ENCODE measurements around the gene HOXA1. TPM values are rescaled to one million over a fixed set of nuclear protein-coding genes. Genes with fewer than 3 reads are reported as not detected.
A peak's percentile ranks its signal among the peaks of the same experiment; 100 is the strongest.

The HOXA1 gene
- total RNA-seq, 1 donor from 2014 or later = 3.5 TPM

DNA sequence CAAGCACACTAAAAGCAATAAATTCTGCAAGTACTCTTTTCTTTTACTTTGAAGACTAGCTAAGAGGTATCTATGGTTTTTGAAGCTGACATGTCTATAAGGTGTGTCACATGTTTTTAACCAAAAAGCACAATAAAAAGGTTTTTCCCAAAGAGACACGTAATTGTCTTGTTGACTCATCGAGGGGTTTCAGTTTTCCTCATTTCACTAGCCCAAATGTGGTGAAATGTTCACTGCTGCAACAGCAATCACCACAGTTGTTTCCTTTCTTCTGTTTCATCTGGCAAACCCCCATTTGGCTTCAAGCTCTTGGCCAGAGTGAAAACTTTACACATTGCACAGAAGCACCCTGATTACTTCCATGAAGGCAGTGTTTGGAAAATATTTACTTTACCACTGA lies 38.6 kb upstream of the HOXA1 start:
- TF ChIP-seq, protein P1, sequence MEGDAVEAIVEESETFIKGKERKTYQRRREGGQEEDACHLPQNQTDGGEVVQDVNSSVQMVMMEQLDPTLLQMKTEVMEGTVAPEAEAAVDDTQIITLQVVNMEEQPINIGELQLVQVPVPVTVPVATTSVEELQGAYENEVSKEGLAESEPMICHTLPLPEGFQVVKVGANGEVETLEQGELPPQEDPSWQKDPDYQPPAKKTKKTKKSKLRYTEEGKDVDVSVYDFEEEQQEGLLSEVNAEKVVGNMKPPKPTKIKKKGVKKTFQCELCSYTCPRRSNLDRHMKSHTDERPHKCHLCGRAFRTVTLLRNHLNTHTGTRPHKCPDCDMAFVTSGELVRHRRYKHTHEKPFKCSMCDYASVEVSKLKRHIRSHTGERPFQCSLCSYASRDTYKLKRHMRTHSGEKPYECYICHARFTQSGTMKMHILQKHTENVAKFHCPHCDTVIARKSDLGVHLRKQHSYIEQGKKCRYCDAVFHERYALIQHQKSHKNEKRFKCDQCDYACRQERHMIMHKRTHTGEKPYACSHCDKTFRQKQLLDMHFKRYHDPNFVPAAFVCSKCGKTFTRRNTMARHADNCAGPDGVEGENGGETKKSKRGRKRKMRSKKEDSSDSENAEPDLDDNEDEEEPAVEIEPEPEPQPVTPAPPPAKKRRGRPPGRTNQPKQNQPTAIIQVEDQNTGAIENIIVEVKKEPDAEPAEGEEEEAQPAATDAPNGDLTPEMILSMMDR (conservative IDR thresholded peaks at IDR 0.05) = no peak
- Mint-ChIP-seq H3K27ac (ENCODE audit: unreplicated experiment) (no peak overlapping the region), H3K36me3 (ENCODE audit: low read depth) (peaks cover 3% of the 10 kb centered on the region), H3K4me3 (no peak overlapping the region), H3K4me1 (peaks cover 7% of the 10 kb centered on the region), H3K27me3 (ENCODE audit: low read depth) (peaks cover 94% of the 10 kb centered on the region), H3K9me3 (no peaks in the 10 kb centered on the region)
- no peak for DNase-seq (ENCODE audit: low read depth, low spot score)

- Mint-ChIP-seq H3K27me3 (ENCODE audit: low read depth) (peaks cover 94% of the 10 kb centered on the region), H3K4me1 (peaks cover 4% of the 10 kb centered on the region), H3K27ac (ENCODE audit: unreplicated experiment) (no peak overlapping the region), H3K9me3 (no peaks in the 10 kb centered on the region), H3K36me3 (ENCODE audit: low read depth) (peaks cover 3% of the 10 kb centered on the region), H3K4me3 (peak overlapping the region; percentile 68)
- TF ChIP-seq, protein P1 (conservative IDR thresholded peaks at IDR 0.05) = no peak
- DNase-seq (ENCODE audit: low read depth, low spot score) = no peak
Observed at GRCh38 chr7:27133409-27134231, 37.8 kb upstream of the HOXA1 start.

DNA sequence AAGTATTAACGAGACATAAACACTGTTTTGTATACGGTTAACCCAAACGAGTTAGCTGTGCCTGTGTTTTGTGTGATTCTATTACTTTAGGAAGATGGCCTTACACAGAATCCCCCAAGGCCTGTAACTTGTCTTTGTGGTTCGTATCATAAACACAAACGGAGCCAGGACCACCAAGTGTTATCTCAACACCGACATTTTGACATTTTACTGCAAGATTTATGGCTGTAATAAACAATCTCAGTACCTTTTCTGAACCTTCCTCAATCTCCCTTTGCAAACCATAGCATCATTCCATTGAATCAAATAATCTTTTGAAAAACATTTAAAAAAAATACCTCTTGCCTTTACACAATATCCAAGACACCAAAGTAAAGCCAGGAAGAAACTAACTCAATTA lies 37.2 kb upstream of the HOXA1 start:
- Mint-ChIP-seq H3K4me1 (peaks cover 4% of the 10 kb centered on the region), H3K36me3 (ENCODE audit: low read depth) (peaks cover 3% of the 10 kb centered on the region), H3K27me3 (ENCODE audit: low read depth) (peaks cover 94% of the 10 kb centered on the region), H3K9me3 (no peaks in the 10 kb centered on the region), H3K4me3 (peak overlapping the region; percentile 68), H3K27ac (ENCODE audit: unreplicated experiment) (no peak overlapping the region)
- no peak for DNase-seq (ENCODE audit: low read depth, low spot score)
- TF ChIP-seq, protein P1 (conservative IDR thresholded peaks at IDR 0.05) = no peak

DNA sequence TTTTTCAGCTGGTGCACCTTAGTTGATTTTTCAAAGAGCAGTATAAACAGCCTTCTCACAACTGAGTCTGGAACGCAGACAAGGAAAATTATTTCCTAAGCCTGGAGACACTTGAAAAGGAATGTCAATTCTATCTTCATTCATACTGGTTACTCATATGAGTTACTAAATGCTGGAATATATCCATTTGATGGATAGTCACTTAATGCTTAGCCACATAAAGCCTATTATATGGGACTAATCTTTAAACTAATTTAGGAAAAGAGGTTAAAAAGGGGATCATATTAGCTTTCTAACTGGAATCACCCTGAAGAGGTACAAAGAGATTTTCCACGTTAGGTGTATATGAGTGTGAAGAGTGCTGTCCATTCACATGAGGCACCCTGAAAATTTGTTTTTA lies 36.4 kb upstream of the HOXA1 start:
- Mint-ChIP-seq H3K4me1 (peaks cover 4% of the 10 kb centered on the region), H3K27me3 (ENCODE audit: low read depth) (peaks cover 94% of the 10 kb centered on the region), H3K9me3 (no peaks in the 10 kb centered on the region), H3K4me3 (peak overlapping the region; percentile 62), H3K36me3 (ENCODE audit: low read depth) (peaks cover 3% of the 10 kb centered on the region), H3K27ac (ENCODE audit: unreplicated experiment) (no peak overlapping the region)
- TF ChIP-seq, protein P1 (conservative IDR thresholded peaks at IDR 0.05) = no peak
- no peak for DNase-seq (ENCODE audit: low read depth, low spot score)

- TF ChIP-seq, protein P1 (conservative IDR thresholded peaks at IDR 0.05) = no peak
- no peak overlapping the region for H3K27ac Mint-ChIP-seq (ENCODE audit: unreplicated experiment)
- H3K27me3 Mint-ChIP-seq (ENCODE audit: low read depth) = peaks cover 94% of the 10 kb centered on the region
- no peaks in the 10 kb centered on the region for H3K9me3 Mint-ChIP-seq
- DNase-seq (ENCODE audit: low read depth, low spot score) = no peak
- H3K36me3 Mint-ChIP-seq (ENCODE audit: low read depth) = peaks cover 3% of the 10 kb centered on the region
- peaks cover 7% of the 10 kb centered on the region for H3K4me1 Mint-ChIP-seq
- peak overlapping the region; percentile 80 for H3K4me3 Mint-ChIP-seq
Observed at GRCh38 chr7:27131390-27131819, 35.6 kb upstream of the HOXA1 start.

All from neural crest cell (in vitro differentiated cells).